Stimulated activated CD8-positive, alpha-beta memory T cell treated with anti-CD3 and anti-CD28 coated beads, Interleukin-15, amount 100 ng/mL, for 24 hours (primary cell): ENCODE results near the gene DCAF11.
A peak's percentile ranks its signal among the peaks of the same experiment; 100 is the strongest.

Experiments
- DNase-seq: peaks from one replicate; pipeline ENCODE4 v3.0.0-alpha.2; 2020; ENCODE audit warnings: low read depth

The DCAF11 gene

GRCh38 chr14:24139272-24139934 lies 24.8 kb downstream of the DCAF11 start:
- DNase-seq = no peak

GRCh38 chr14:24141097-24141880 lies 26.7 kb downstream of the DCAF11 start, which contains the start of gene EMC9:
Gene EMC9, minus strand, starts transcription at chr14:24141591. Its CDS starts 287 bp downstream, at chr14:24141304.
- peak; percentile 97 for DNase-seq

- DNase-seq = no peak
Observed at GRCh38 chr14:24143511-24143910, 28.9 kb downstream of the DCAF11 start.

GRCh38 chr14:24144451-24144850 lies 29.9 kb downstream of the DCAF11 start:
- DNase-seq = no peak

GRCh38 chr14:24145219-24145618 lies 30.6 kb downstream of the DCAF11 start:
- no peak for DNase-seq

GRCh38 chr14:24145690-24146452 lies 31.3 kb downstream of the DCAF11 start:
- no peak for DNase-seq

GRCh38 chr14:24146453-24146977 lies 31.9 kb downstream of the DCAF11 start, which contains the start of gene PSME2:
Gene PSME2, minus strand, starts transcription at chr14:24146610. Its CDS starts 29 bp downstream, at chr14:24146581.
- DNase-seq = peak; percentile 59

- peak; percentile 90 for DNase-seq
Observed at GRCh38 chr14:24146978-24147760, 32.6 kb downstream of the DCAF11 start, which contains the start of gene RNF31. Gene RNF31, plus strand, starts transcription at chr14:24147498. Its CDS starts 201 bp downstream, at chr14:24147699.

- DNase-seq = no peak
Observed at GRCh38 chr14:24147761-24148428, 33.3 kb downstream of the DCAF11 start.

GRCh38 chr14:24149302-24149969 lies 34.9 kb downstream of the DCAF11 start:
- no peak for DNase-seq

GRCh38 chr14:24150061-24150460 lies 35.5 kb downstream of the DCAF11 start:
- DNase-seq = no peak

- DNase-seq = no peak
Observed at GRCh38 chr14:24150567-24150966, 36.0 kb downstream of the DCAF11 start.

GRCh38 chr14:24150993-24151392 lies 36.4 kb downstream of the DCAF11 start:
- no peak for DNase-seq

- no peak for DNase-seq
Observed at GRCh38 chr14:24151404-24152080, 37.0 kb downstream of the DCAF11 start.

- no peak for DNase-seq
Observed at GRCh38 chr14:24155100-24155499, 40.5 kb downstream of the DCAF11 start.

- DNase-seq = no peak
Observed at GRCh38 chr14:24156840-24157239, 42.3 kb downstream of the DCAF11 start.

GRCh38 chr14:24157331-24157730 lies 42.8 kb downstream of the DCAF11 start:
- DNase-seq = no peak

- no peak for DNase-seq
Observed at GRCh38 chr14:24159777-24160498, 45.4 kb downstream of the DCAF11 start.

- no peak for DNase-seq
Observed at GRCh38 chr14:24160499-24160849, 45.9 kb downstream of the DCAF11 start.
